ENCODE data around the gene TGM4. TPM values are rescaled to one million over a fixed set of nuclear protein-coding genes. Genes with fewer than 3 reads are reported as not detected.

The TGM4 gene
- total RNA-seq, 1 donor from 2014 or later, result not detected

GRCh38 chr3:44892689-44893088, 18.3 kb downstream of the TGM4 start:
- no peaks in the 10 kb centered on the region for H3K27me3 ChIP-seq (ENCODE audit: control insufficient read depth, insufficient read depth, low read length)
- H3K36me3 ChIP-seq (ENCODE audit: control insufficient read depth, insufficient read depth, low read length), result no peaks in the 10 kb centered on the region
- no peak for TF ChIP-seq CTCF (IDR thresholded peaks at IDR 0.05; ENCODE audit: insufficient read depth, low read length, poor library complexity, severe bottlenecking)
- H3K4me3 ChIP-seq (ENCODE audit: low read depth, low read length), result no peak overlapping the region
- DNase-seq (ENCODE audit: low read depth), result no peak

- no peaks in the 10 kb centered on the region for H3K36me3 ChIP-seq (ENCODE audit: control insufficient read depth, insufficient read depth, low read length)
- no peak for TF ChIP-seq CTCF (IDR thresholded peaks at IDR 0.05; ENCODE audit: insufficient read depth, low read length, poor library complexity, severe bottlenecking)
These were observed 18.7 kb downstream of the TGM4 start for GRCh38 chr3:44893097-44893496.

GRCh38 chr3:44894485-44894884, 20.1 kb downstream of the TGM4 start:
- no peaks in the 10 kb centered on the region for H3K36me3 ChIP-seq (ENCODE audit: control insufficient read depth, insufficient read depth, low read length)
- no peak for TF ChIP-seq CTCF (IDR thresholded peaks at IDR 0.05; ENCODE audit: insufficient read depth, low read length, poor library complexity, severe bottlenecking)
- no peak for DNase-seq (ENCODE audit: low read depth)
- H3K4me3 ChIP-seq (ENCODE audit: low read depth, low read length), result no peak overlapping the region
- no peaks in the 10 kb centered on the region for H3K27me3 ChIP-seq (ENCODE audit: control insufficient read depth, insufficient read depth, low read length)

More at GRCh38 chr3:44893097-44893496, 18.7 kb downstream of the TGM4 start:
- Histone ChIP-seq H3K27me3 (ENCODE audit: control insufficient read depth, insufficient read depth, low read length) (no peaks in the 10 kb centered on the region), H3K4me3 (ENCODE audit: low read depth, low read length) (no peak overlapping the region)
- DNase-seq (ENCODE audit: low read depth), result peak; percentile 65

GRCh38 chr3:44896440-44896839, 22.0 kb downstream of the TGM4 start:
- Histone ChIP-seq H3K36me3 (ENCODE audit: control insufficient read depth, insufficient read depth, low read length) (no peaks in the 10 kb centered on the region), H3K4me3 (ENCODE audit: low read depth, low read length) (no peak overlapping the region), H3K27me3 (ENCODE audit: control insufficient read depth, insufficient read depth, low read length) (no peaks in the 10 kb centered on the region)
- no peak for DNase-seq (ENCODE audit: low read depth)
- TF ChIP-seq CTCF (IDR thresholded peaks at IDR 0.05; ENCODE audit: insufficient read depth, low read length, poor library complexity, severe bottlenecking), result no peak

- Histone ChIP-seq H3K27me3 (ENCODE audit: control insufficient read depth, insufficient read depth, low read length) (no peaks in the 10 kb centered on the region), H3K36me3 (ENCODE audit: control insufficient read depth, insufficient read depth, low read length) (no peaks in the 10 kb centered on the region), H3K4me3 (ENCODE audit: low read depth, low read length) (no peak overlapping the region)
- no peak for TF ChIP-seq CTCF (IDR thresholded peaks at IDR 0.05; ENCODE audit: insufficient read depth, low read length, poor library complexity, severe bottlenecking)
- no peak for DNase-seq (ENCODE audit: low read depth)
These were observed 25.4 kb downstream of the TGM4 start for GRCh38 chr3:44899683-44900367.

- DNase-seq (ENCODE audit: low read depth), result no peak
- H3K27me3 ChIP-seq (ENCODE audit: control insufficient read depth, insufficient read depth, low read length), result no peaks in the 10 kb centered on the region
- TF ChIP-seq CTCF (IDR thresholded peaks at IDR 0.05; ENCODE audit: insufficient read depth, low read length, poor library complexity, severe bottlenecking), result no peak
- H3K36me3 ChIP-seq (ENCODE audit: control insufficient read depth, insufficient read depth, low read length), result no peaks in the 10 kb centered on the region
- no peak overlapping the region for H3K4me3 ChIP-seq (ENCODE audit: low read depth, low read length)
These were observed 28.2 kb downstream of the TGM4 start for GRCh38 chr3:44902628-44903027.

All from kidney epithelial cell (primary cell).